Ecto neural progenitor cell (in vitro differentiated cells): Measurements from ENCODE around the gene ZNF593.

ENCODE experiments used
- DNase-seq: peaks from one replicate; pipeline ENCODE4 v3.0.0-alpha.2; 2018; ENCODE audit warnings: low spot score

Gene ZNF593

DNA sequence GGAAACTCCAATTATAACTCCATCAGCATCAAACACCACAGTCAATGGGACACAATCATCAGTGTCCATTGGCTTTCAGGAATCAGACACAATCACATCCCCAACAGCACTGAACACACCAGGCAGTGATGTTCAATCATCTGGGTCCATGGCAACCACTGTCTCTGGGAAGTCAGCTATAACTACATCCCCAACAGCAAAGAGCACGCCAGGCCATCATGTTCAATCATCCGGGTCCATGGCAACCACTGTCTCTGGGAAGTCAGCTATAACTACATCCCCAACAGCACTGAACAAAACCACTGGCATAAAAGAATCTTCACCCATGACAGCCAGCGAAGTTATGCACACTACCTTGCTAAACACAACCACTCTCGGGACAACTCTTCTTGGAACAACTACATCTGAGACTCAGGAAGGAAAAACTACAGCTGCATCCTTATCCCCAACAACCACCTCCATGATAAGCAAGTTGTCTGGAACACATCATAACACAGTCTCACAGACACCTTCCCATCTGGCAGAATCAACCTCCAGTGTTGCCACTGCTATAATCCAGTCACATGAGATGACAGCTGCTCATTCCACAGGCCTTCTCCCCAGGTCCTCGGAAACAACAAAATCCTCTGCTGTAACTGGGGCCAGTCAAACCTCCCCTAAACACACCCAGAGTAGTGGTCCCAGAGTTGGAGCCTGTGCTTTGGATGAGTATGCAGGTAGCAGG is 40.6 kb downstream of the ZNF593 start:
- no peak for DNase-seq

DNA sequence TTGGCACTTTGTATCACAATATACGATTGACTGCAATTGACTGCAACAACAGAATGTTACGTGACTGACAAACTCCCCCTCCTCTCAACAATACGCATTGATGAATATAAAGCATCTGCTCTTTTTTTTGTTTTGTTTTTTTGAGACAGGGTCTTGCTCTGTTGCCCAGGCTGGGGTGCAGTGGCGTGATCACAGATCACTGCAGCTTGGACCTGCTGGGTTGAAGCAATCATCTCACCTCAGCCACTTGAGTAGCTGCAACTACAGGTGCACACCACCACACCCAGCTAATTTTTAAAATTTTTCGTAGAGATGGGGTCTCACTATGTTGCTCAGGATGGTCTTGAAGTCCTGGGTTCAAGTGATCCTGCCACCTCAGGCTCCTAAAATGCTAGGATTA is 43.0 kb downstream of the ZNF593 start:
- DNase-seq, result no peak

DNA sequence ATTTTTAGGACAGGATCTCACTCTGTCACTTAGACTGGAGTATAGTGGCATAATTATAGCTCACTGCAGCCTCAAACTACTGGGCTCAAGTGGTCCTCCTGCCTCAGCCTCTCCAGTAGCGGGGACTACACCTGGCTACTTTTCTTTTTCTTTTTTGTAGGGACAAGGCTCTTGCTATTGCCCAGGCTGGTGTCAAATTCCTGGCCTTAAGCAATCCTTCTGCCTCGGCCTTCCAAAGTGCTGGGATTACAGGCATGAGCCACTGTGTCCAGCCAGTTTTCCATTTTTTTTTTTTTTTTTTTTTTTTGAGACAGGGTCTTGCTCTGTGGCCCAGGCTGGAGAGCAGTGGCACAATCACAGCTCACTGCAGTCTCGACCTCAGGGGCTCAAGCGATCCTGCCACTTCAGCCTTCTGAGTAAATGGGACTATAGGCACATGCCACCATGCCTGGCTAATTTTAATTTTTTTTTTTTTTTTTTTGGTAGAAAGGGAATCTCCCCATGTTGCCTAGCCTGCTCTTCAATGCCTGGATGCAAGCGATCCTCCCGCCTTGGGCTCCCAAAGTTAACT is 43.7 kb downstream of the ZNF593 start:
- no peak for DNase-seq

DNA sequence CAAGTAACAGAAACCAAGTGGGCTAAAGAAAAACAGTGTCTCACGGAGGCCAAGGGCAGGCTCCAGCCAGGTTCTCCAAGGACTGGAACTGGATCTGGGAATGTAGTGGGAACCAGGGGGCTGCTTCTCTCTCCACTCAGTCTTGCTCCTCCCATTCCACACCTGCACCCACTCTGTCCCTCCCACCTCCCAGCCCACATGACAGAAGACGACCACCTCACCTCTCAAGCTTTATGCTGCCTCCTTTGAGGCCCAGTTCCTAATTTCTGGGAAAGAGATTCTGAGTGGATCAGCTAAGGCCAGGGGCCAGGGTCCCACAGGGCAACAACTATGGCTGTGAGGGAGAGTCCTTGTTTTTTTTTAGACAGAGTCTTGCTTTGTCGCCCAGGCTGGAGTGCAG is 45.5 kb downstream of the ZNF593 start:
- no peak for DNase-seq

DNA sequence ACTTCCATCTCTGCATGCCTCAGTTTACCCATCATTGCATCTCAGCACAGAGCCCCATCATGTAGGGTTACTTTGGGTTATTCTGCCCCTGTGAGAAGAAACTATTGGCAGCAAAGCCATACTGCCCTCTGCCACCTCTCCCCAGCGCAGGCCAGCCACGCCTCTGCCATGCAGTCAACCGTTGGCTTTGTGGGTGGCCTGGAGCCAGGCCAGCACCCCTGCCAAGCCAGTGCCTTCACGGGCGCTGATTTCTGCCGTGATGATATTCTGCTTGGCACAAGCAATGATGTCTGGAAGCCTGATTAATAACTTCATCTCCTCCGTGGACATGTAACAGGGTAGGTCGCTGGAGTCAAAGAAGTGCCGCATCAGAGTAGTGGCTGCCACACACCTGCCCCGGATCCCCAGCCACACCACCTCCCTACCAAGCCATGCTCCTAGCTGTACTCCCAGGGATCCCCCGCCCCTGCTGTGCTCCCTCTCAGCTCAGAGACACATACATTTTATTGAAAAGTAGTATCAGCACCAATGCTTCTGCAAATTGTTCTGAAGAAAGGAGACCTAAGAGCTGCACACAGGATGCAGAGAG is 49.3 kb downstream of the ZNF593 start:
- DNase-seq, result no peak
